GM15510 (cell line): Measurements from ENCODE around the gene KIF1A.

Experiments
- POLR2A ChIP-seq: IDR thresholded peaks from 3 replicates; pipeline ENCODE4 v1.6.1; 2011; ENCODE audit warnings: borderline replicate concordance; ENCODE audit not compliant: insufficient read length; ENCODE audit errors: extremely low read depth

Gene KIF1A

GRCh38 chr2:240790370-240791220 is 29.4 kb downstream of the KIF1A start:
- no peak for TF ChIP-seq POLR2A

GRCh38 chr2:240789501-240790369 is 30.3 kb downstream of the KIF1A start:
- no peak for TF ChIP-seq POLR2A

GRCh38 chr2:240789051-240789453 is 31.0 kb downstream of the KIF1A start:
- TF ChIP-seq POLR2A: no peak

- no peak for TF ChIP-seq POLR2A
Observed at GRCh38 chr2:240788482-240788881, 31.5 kb downstream of the KIF1A start.

- TF ChIP-seq POLR2A: no peak
Observed at GRCh38 chr2:240787521-240788472, 32.2 kb downstream of the KIF1A start.

- TF ChIP-seq POLR2A: no peak
Observed at GRCh38 chr2:240786871-240787311, 33.1 kb downstream of the KIF1A start.

GRCh38 chr2:240786355-240786841 is 33.6 kb downstream of the KIF1A start:
- no peak for TF ChIP-seq POLR2A

GRCh38 chr2:240785424-240786335 is 34.3 kb downstream of the KIF1A start:
- TF ChIP-seq POLR2A: no peak

- no peak for TF ChIP-seq POLR2A
Observed at GRCh38 chr2:240784629-240785423, 35.2 kb downstream of the KIF1A start.

- no peak for TF ChIP-seq POLR2A
Observed at GRCh38 chr2:240783819-240784621, 36.0 kb downstream of the KIF1A start.

GRCh38 chr2:240782886-240783818 is 36.9 kb downstream of the KIF1A start:
- TF ChIP-seq POLR2A: no peak

GRCh38 chr2:240782221-240782885 is 37.7 kb downstream of the KIF1A start:
- no peak for TF ChIP-seq POLR2A
